Gastroesophageal sphincter (tissue), 4 donors: ENCODE results near the gene STK11IP. TPM values are rescaled to one million over a fixed set of nuclear protein-coding genes. Genes with fewer than 3 reads are reported as not detected.
A peak's percentile ranks its signal among the peaks of the same experiment; 100 is the strongest.

ENCODE experiments used
- ATAC-seq: fragments of 150-250 bp; one replicate; pipeline ENCODE4 v1.9.1; 2016; ENCODE audit warnings: mild to moderate bottlenecking, moderate library complexity
- H3K27ac ChIP-seq, 4 donors: fragments of 200-600 bp; sonication (generic) in 3 of 4; 1 replicate in 3 of 4; 2 replicates in 1 of 4; pipeline ENCODE4 v1.5.1; 2016 to 2019
- H3K27me3 ChIP-seq: fragments of 200-600 bp; sonication (generic); one replicate; pipeline ENCODE4 v1.5.1; 2019
- H3K36me3 ChIP-seq, 2 donors: fragments of 200-600 bp; sonication (generic); one replicate each; pipeline ENCODE4 v1.5.1; 2019; ENCODE audit warnings: control low read depth in 1 of 2
- H3K4me1 ChIP-seq, 3 donors: fragments of 200-600 bp; sonication (generic); 1 replicate in 2 of 3; 2 replicates in 1 of 3; pipeline ENCODE4 v1.5.1; 2016 to 2019; ENCODE audit warnings: control low read depth in 2 of 3
- H3K4me3 ChIP-seq, 2 donors: fragments of 200-600 bp; sonication (generic); one replicate each; pipeline ENCODE4 v1.5.1; 2019; ENCODE audit warnings: mild to moderate bottlenecking in 1 of 2, moderate library complexity in 1 of 2
- H3K9me3 ChIP-seq, 3 donors: fragments of 200-600 bp; sonication (generic); one replicate each; pipeline ENCODE4 v1.5.1; 2017 to 2019; ENCODE audit warnings: control low read depth in 2 of 3
- CTCF ChIP-seq, 4 experiments: fragments of 200-600 bp in 2 of 4; fragments of 450-650 bp in 2 of 4; sonication (generic) in 1 of 4; IDR thresholded peaks; one replicate each; pipeline ENCODE4 v1.5.1; 2017 to 2019; ENCODE audit warnings: antibody characterized with exemption in 4 of 4, mild to moderate bottlenecking in 2 of 4, moderate library complexity in 2 of 4
- EP300 ChIP-seq: sonication (generic); formaldehyde crosslinking; IDR thresholded peaks from one replicate; pipeline ENCODE4 v1.6.1; 2017; ENCODE audit warnings: antibody characterized with exemption, mild to moderate bottlenecking
- POLR2A ChIP-seq, 2 donors: fragments of 450-650 bp; IDR thresholded peaks; one replicate each; pipeline ENCODE4 v1.6.1; 2017; ENCODE audit warnings: antibody characterized with exemption in 2 of 2, mild to moderate bottlenecking in 2 of 2, moderate library complexity in 1 of 2
- POLR2AphosphoS5 ChIP-seq: sonication (generic); formaldehyde crosslinking; IDR thresholded peaks from one replicate; pipeline ENCODE4 v1.6.1; 2017; ENCODE audit warnings: antibody characterized with exemption
- WGBS, 2 donors: methylation state at CpG; one replicate each; pipeline ENCODE4 v1.1.5; 2018; ENCODE audit warnings: low coverage in 1 of 2; 5-methylcytosine and 5-hydroxymethylcytosine counted together
- total RNA-seq, 4 donors: library from RNA; depleted of rRNA; stranded (reverse); fragments of >200 nt; gene quantifications; one replicate each; pipeline ENCODE4 v1.1.0, GENCODE V29; 2016

STK11IP gene
- total RNA-seq, 4 donors from 2014 or later = 7.0 to 19.2 (median 14.7) TPM

- TF ChIP-seq CTCF (IDR thresholded peaks at IDR 0.05) (no peak), POLR2A (IDR thresholded peaks at IDR 0.05) (no peak), POLR2AphosphoS5 (no peak), EP300 (no peak)
- Histone ChIP-seq H3K36me3 (peaks cover 0 to 54% of the 10 kb centered on the region in 2 donors), H3K27ac (no peak overlapping the region), H3K4me3 (no peak overlapping the region), H3K4me1 (peaks cover 0 to 22% (median 0%) of the 10 kb centered on the region in 3 donors), H3K9me3 (no peaks in the 10 kb centered on the region), H3K27me3 (no peaks in the 10 kb centered on the region)
- WGBS, 2 donors = 60 to 97% methylated on average over 1 to 6 of the region's 35 CpGs
- no peak for ATAC-seq
Observed at GRCh38 chr2:219567791-219568361, 29.8 kb upstream of the STK11IP start.

DNA sequence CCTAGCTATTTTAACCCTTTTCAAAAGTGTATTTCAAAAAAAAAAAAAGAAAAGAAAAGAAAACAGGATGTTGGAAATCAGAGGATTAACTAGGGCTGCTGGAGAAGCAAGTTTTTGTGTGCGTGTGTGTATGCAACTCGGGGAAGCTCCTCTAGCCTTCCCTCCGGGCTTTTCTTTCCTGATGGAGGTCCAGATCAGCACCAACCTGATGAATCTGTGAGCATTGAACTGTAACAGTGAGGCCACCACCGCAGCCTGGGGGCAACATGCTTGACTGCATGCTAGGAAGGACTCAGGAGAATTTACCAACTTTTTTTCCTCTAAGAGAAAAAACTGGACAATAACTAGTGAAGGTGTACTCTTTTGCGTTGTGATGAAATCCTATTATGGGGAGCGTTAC lies 28.6 kb upstream of the STK11IP start:
- Histone ChIP-seq H3K9me3 (no peaks in the 10 kb centered on the region), H3K27ac (no peak overlapping the region), H3K27me3 (no peaks in the 10 kb centered on the region), H3K36me3 (peaks cover 0 to 42% of the 10 kb centered on the region in 2 donors), H3K4me3 (no peak overlapping the region), H3K4me1 (peaks cover 0 to 22% (median 0%) of the 10 kb centered on the region in 3 donors)
- no peak for ATAC-seq
- WGBS, 2 donors = 89 to 96% methylated on average over 6 of the region's 6 CpGs
- no peak for TF ChIP-seq POLR2AphosphoS5
- no peak for TF ChIP-seq CTCF (IDR thresholded peaks at IDR 0.05)
- no peak for TF ChIP-seq POLR2A (IDR thresholded peaks at IDR 0.05)
- no peak for TF ChIP-seq EP300

- whole genome bisulfite sequencing, 2 donors = 77 to 78% methylated on average over 5 to 6 of the region's 6 CpGs
- H3K4me1 ChIP-seq = peaks cover 0 to 22% (median 0%) of the 10 kb centered on the region in 3 donors
- no peak for ATAC-seq
- H3K4me3 ChIP-seq = peak overlapping the region in 1 of 2 donors; percentile 86
- peaks cover 2% of the 10 kb centered on the region for H3K27me3 ChIP-seq
- H3K9me3 ChIP-seq = no peaks in the 10 kb centered on the region
- peak overlapping the region in 3 of 4 donors; percentile 88 to 91 (median 89) for H3K27ac ChIP-seq
- TF ChIP-seq CTCF (IDR thresholded peaks at IDR 0.05) (no peak), EP300 (no peak), POLR2AphosphoS5 (no peak), POLR2A (IDR thresholded peaks at IDR 0.05) (no peak)
- H3K36me3 ChIP-seq = peaks cover 0 to 36% of the 10 kb centered on the region in 2 donors
Observed at GRCh38 chr2:219569635-219570034, 28.0 kb upstream of the STK11IP start.

GRCh38 chr2:219570194-219570923 lies 27.3 kb upstream of the STK11IP start:
- peak overlapping the region; percentile 39 to 86 for H3K4me3 ChIP-seq
- H3K9me3 ChIP-seq = no peaks in the 10 kb centered on the region
- WGBS, 2 donors = no CpG with 5 or more reads among the region's 95 CpGs
- peaks cover 0 to 22% (median 0%) of the 10 kb centered on the region in 3 donors for H3K4me1 ChIP-seq
- TF ChIP-seq POLR2A (IDR thresholded peaks at IDR 0.05) (peak; percentile 50 to 55), POLR2AphosphoS5 (no peak), CTCF (IDR thresholded peaks at IDR 0.05) (peak in 1 of 4 experiments; percentile 36), EP300 (no peak)
- H3K27ac ChIP-seq = peak overlapping the region; percentile 10 to 91 (median 88)
- H3K36me3 ChIP-seq = peaks cover 0 to 29% of the 10 kb centered on the region in 2 donors
- peaks cover 9% of the 10 kb centered on the region for H3K27me3 ChIP-seq
- ATAC-seq = peak; percentile 69

DNA sequence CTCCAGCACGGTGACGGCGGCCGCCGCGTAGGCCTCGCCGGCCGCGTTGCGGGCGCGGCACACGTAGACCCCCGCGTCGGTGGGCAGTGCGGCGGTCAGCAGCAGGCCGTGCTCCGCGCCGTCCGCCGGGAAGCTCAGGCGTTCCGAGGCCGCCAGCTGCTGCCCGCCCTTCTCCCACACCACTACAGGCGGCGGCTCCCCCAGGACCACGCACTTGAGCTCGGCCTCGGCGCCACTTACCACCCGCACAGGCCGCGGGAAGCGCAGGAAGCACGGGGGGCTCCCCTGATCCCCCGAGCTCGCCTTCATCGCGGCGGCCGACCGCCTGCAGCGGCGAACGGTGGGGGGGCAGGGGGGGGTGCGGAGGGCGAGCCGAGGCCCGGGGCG lies 26.7 kb upstream of the STK11IP start:
- Histone ChIP-seq H3K9me3 (no peaks in the 10 kb centered on the region), H3K27me3 (peaks cover 15% of the 10 kb centered on the region), H3K4me1 (peaks cover 0 to 22% (median 0%) of the 10 kb centered on the region in 3 donors), H3K36me3 (peaks cover 0 to 23% of the 10 kb centered on the region in 2 donors), H3K4me3 (peak overlapping the region; percentile 39 to 86), H3K27ac (peak overlapping the region; percentile 10 to 91 (median 88))
- whole genome bisulfite sequencing, 2 donors = no CpG with 5 or more reads among the region's 55 CpGs
- TF ChIP-seq POLR2AphosphoS5 = no peak
- no peak for TF ChIP-seq EP300
- no peak for TF ChIP-seq POLR2A (IDR thresholded peaks at IDR 0.05)
- no peak for TF ChIP-seq CTCF (IDR thresholded peaks at IDR 0.05)
- ATAC-seq = peak; percentile 60
